Ovary (tissue), 3 donors: ENCODE results near the gene PRDM12.
"Not testable (repeated sequence)": the region's sequence is repeated elsewhere in the genome, so short reads cannot be mapped to it uniquely, and the experiment has no call there.

Experiments used
- CTCF ChIP-seq, 3 donors: fragments of 450-650 bp in 2 of 3; fragments of 200-600 bp in 1 of 3; IDR thresholded peaks; one replicate each; pipeline versions ENCODE4 v1.5.1 to v1.8.0; 2016 to 2022; ENCODE audit warnings: antibody characterized with exemption in 3 of 3, mild to moderate bottlenecking in 1 of 3
- EP300 ChIP-seq: sonication (generic); formaldehyde crosslinking; IDR thresholded peaks from one replicate; pipeline ENCODE4 v1.6.1; 2017; ENCODE audit warnings: antibody characterized with exemption
- POLR2A ChIP-seq: fragments of 450-650 bp; IDR thresholded peaks from one replicate; pipeline ENCODE4 v1.6.1; 2017; ENCODE audit warnings: antibody characterized with exemption, mild to moderate bottlenecking, moderate library complexity
- donor health status: DM: no; HTN: no; CAD: no.

DNA sequence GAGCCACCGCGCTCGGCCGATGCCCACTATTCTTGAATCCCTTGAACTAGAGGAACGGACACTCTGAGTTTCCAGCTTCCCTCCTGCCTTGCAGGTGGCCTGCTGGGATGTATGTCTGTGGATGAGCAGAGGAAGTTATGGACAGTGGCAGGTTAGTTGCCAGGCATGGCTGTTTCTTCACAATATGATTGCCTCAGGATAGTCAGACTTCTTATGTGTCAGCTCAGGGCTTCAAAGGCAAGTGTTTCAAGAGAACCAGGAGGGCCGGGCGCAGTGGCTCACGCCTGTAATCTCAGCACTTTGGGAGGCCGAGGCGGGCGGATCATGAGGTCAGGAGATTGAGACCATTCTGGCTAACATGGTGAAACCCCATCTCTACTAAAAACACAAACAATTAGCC lies 21.6 kb downstream of the PRDM12 start:
- TF ChIP-seq POLR2A; CTCF (IDR thresholded peaks at IDR 0.05); EP300: not testable (repeated sequence)
